HCT116 (cell line): ENCODE measurements around the gene TMEM202. TPM values are rescaled to one million over a fixed set of nuclear protein-coding genes. Genes with fewer than 3 reads are reported as not detected.

Experiments used
- ATAC-seq: fragments of 200-7000 bp; cut with Tn5 transposase; 2 replicates; pipeline ENCODE4 v1.9.1; 2020; ENCODE audit warnings: mild to moderate bottlenecking, moderate library complexity
- BruUV-seq: library from RNA; stranded (reverse); fragments of 400-500 nt; replicated peaks from 2 replicates; lab custom pipeline; 2021; lab: Mats Ljungman, UMichigan
- CTCF ChIA-PET: fragments of 300-600 bp; sonication (Branson Sonifier 250); formaldehyde crosslinking; loops from one replicate; lab custom pipeline; 2021; ENCODE audit warnings: antibody characterized with exemption; lab: Charles Lee
- POLR2A ChIA-PET: fragments of 300-600, 350-600 bp; sonication (Branson Sonifier 250); formaldehyde crosslinking; loops from one replicate; lab custom pipeline; 2021; ENCODE audit warnings: antibody characterized with exemption; lab: Charles Lee
- RAD21 ChIA-PET, 2 experiments: fragments of 300-600 bp; sonication (Branson Sonifier 250); formaldehyde crosslinking; loops; one replicate each; lab custom pipeline; 2023; ENCODE audit warnings: low total read pairs in 2 of 2; ENCODE audit not compliant: uncharacterized antibody in 2 of 2, unreplicated experiment in 2 of 2, low non-redundant PET in 1 of 2; lab: Charles Lee
- DNase-seq: peaks from one replicate; pipeline ENCODE4 v3.0.0-alpha.2; 2010; ENCODE audit warnings: low read depth, low spot score
- H2AFZ ChIP-seq: fragments of 200-600 bp; shearing (Covaris generic), sonication (generic); 2 replicates; pipeline ENCODE4 v1.6.1; 2017; ENCODE audit warnings: low read depth, mixed run types, mixed read lengths, antibody characterized with exemption, low read length; ENCODE audit not compliant: poor library complexity, severe bottlenecking
- H3K27ac ChIP-seq: 2 replicates; pipeline ENCODE4 v1.5.1; 2012; ENCODE audit warnings: low read depth, low read length
- H3K27me3 ChIP-seq: fragments of 200-600 bp; sonication (generic); 2 replicates; pipeline ENCODE4 v1.6.1; 2016; ENCODE audit warnings: mixed run types, low read length, mixed read lengths; ENCODE audit not compliant: insufficient read depth
- H3K36me3 ChIP-seq, 2 experiments: fragments of 200-500 bp in 1 of 2; fragments of 200-600 bp in 1 of 2; sonication (Bioruptor generic) in 1 of 2; sonication (generic) in 1 of 2; 2 replicates each; pipeline versions ENCODE4 v1.5.1 to v1.6.1; 2014 to 2016; ENCODE audit warnings: low read length in 2 of 2, inconsistent platforms in 1 of 2, mixed read lengths in 1 of 2, mixed run types in 1 of 2; ENCODE audit not compliant: insufficient read depth in 2 of 2, control insufficient read depth in 1 of 2
- H3K4me1 ChIP-seq, 2 experiments: fragments of 200-600 bp in 1 of 2; sonication (generic) in 1 of 2; 2 replicates each; pipeline versions ENCODE4 v1.5.1 to v1.6.1; 2012 to 2017; ENCODE audit warnings: low read length in 2 of 2, inconsistent platforms in 1 of 2, mild to moderate bottlenecking in 1 of 2, mixed read lengths in 1 of 2, mixed run types in 1 of 2, moderate library complexity in 1 of 2; ENCODE audit not compliant: insufficient read depth in 2 of 2, control insufficient read depth in 1 of 2
- H3K4me2 ChIP-seq: fragments of 200-600 bp; sonication (generic); 2 replicates; pipeline ENCODE4 v1.6.1; 2017; ENCODE audit warnings: mixed run types, low read length, mixed read lengths
- H3K4me3 ChIP-seq, 2 experiments: fragments of 200-600 bp in 1 of 2; sonication (generic) in 1 of 2; replicated peaks in 1 of 2; 2 replicates each; pipeline ENCODE4 v1.5.1; 2011 to 2016; ENCODE audit warnings: low read length in 2 of 2, control low read depth in 1 of 2, low read depth in 1 of 2, mild to moderate bottlenecking in 1 of 2, mixed read lengths in 1 of 2, mixed run types in 1 of 2
- H3K79me2 ChIP-seq: fragments of 200-600 bp; sonication (generic); 2 replicates; pipeline ENCODE4 v1.6.1; 2017; ENCODE audit warnings: mild to moderate bottlenecking, mixed run types, low read length, moderate library complexity, mixed read lengths; ENCODE audit not compliant: insufficient read depth
- H3K9ac ChIP-seq: fragments of 200-600 bp; sonication (generic); 2 replicates; pipeline ENCODE4 v1.6.1; 2016; ENCODE audit warnings: low read length, mixed read lengths
- H3K9me2 ChIP-seq: fragments of 200-600 bp; sonication (generic), shearing (Covaris generic); 2 replicates; pipeline ENCODE4 v1.6.1; 2017; ENCODE audit warnings: mixed run types, mild to moderate bottlenecking, moderate library complexity; ENCODE audit not compliant: insufficient read depth
- H3K9me3 ChIP-seq, 2 experiments: fragments of 200-500 bp in 1 of 2; fragments of 200-600 bp in 1 of 2; sonication (Bioruptor generic) in 1 of 2; sonication (generic) in 1 of 2; 2 replicates each; pipeline ENCODE4 v1.6.1; 2014 to 2017; ENCODE audit warnings: low read length in 2 of 2, mixed read lengths in 2 of 2, inconsistent platforms in 1 of 2, low read depth in 1 of 2, mild to moderate bottlenecking in 1 of 2, mixed run types in 1 of 2, moderate library complexity in 1 of 2; ENCODE audit not compliant: control insufficient read depth in 1 of 2, insufficient read depth in 1 of 2
- H4K20me1 ChIP-seq: fragments of 200-600 bp; sonication (generic), shearing (Covaris generic); 2 replicates; pipeline ENCODE4 v1.6.1; 2017; ENCODE audit warnings: mixed run types, mild to moderate bottlenecking, moderate library complexity; ENCODE audit not compliant: insufficient read depth
- CBX3 ChIP-seq: IDR thresholded peaks from 2 replicates; pipeline ENCODE4 v1.6.1; 2012; ENCODE audit warnings: low read depth
- CEBPB ChIP-seq: IDR thresholded peaks from 2 replicates; pipeline ENCODE4 v1.6.1; 2012; ENCODE audit warnings: low read depth
- EGR1 ChIP-seq: IDR thresholded peaks from 2 replicates; pipeline ENCODE4 v1.6.1; 2012; ENCODE audit warnings: low read depth
- EZH2 ChIP-seq: fragments of 200-600 bp; sonication (generic); IDR thresholded peaks from 2 replicates; pipeline ENCODE4 v1.6.1; 2017; ENCODE audit warnings: antibody characterized with exemption, mixed run types
- FOSL1 ChIP-seq: IDR thresholded peaks from 2 replicates; pipeline ENCODE4 v1.6.1; 2012; ENCODE audit warnings: low read depth
- JUND ChIP-seq: IDR thresholded peaks from 2 replicates; pipeline ENCODE4 v1.6.1; 2012
- MAX ChIP-seq: IDR thresholded peaks from 2 replicates; pipeline ENCODE4 v1.6.1; 2012
- POLR2A ChIP-seq: IDR thresholded peaks from 2 replicates; pipeline ENCODE4 v1.7.0; 2011; ENCODE audit warnings: borderline replicate concordance; ENCODE audit not compliant: insufficient read depth, insufficient read length; ENCODE audit errors: extremely low read depth
- POLR2AphosphoS5 ChIP-seq: IDR thresholded peaks from 2 replicates; pipeline ENCODE4 v1.6.1; 2011; ENCODE audit warnings: mild to moderate bottlenecking, low read depth, low read length, moderate library complexity
- SIN3A ChIP-seq: IDR thresholded peaks from 2 replicates; pipeline ENCODE4 v1.6.1; 2012; ENCODE audit warnings: low read depth
- SP1 ChIP-seq: IDR thresholded peaks from 2 replicates; pipeline ENCODE4 v1.6.1; 2012; ENCODE audit warnings: low read depth
- TCF7L2 ChIP-seq: IDR thresholded peaks from 2 replicates; pipeline ENCODE4 v1.7.0; 2011; ENCODE audit warnings: borderline replicate concordance, inconsistent platforms; ENCODE audit not compliant: insufficient read depth, insufficient read length; ENCODE audit errors: extremely low read depth
- YY1 ChIP-seq: IDR thresholded peaks from 2 replicates; pipeline ENCODE4 v1.6.1; 2011; ENCODE audit warnings: low read length, low read depth, moderate library complexity, mild to moderate bottlenecking; ENCODE audit not compliant: insufficient replicate concordance; ENCODE audit errors: extremely low read depth
- ZBTB33 ChIP-seq: IDR thresholded peaks from 2 replicates; pipeline ENCODE4 v1.6.1; 2011; ENCODE audit warnings: mild to moderate bottlenecking, low read length, moderate library complexity; ENCODE audit not compliant: insufficient replicate concordance; ENCODE audit errors: extremely low read depth
- ZFX ChIP-seq: fragments of 450-650 bp; IDR thresholded peaks from 2 replicates; pipeline ENCODE4 v1.6.1; 2017
- intact Hi-C: fragments of 100-400 bp; cut with micrococcal nuclease; formaldehyde crosslinking; loops from 2 replicates; pipeline ENCODE4 v1.10.0; 2022
- total RNA-seq: library from RNA; stranded (reverse); gene quantifications from one replicate; pipeline ENCODE4 v1.2.1, GENCODE V29; 2021; ENCODE audit not compliant: unreplicated experiment
- TF ChIP-seq, protein P1 (sequence below), 3 experiments: fragments of 200-600 bp in 1 of 3; sonication (generic) in 1 of 3; IDR thresholded peaks in 2 of 3; conservative IDR thresholded peaks in 1 of 3; 2 replicates each; pipeline ENCODE4 v1.5.1; 2012 to 2017; ENCODE audit warnings: low read depth in 2 of 3, low read length in 2 of 3, antibody characterized with exemption in 1 of 3, borderline replicate concordance in 1 of 3, control low read depth in 1 of 3, mild to moderate bottlenecking in 1 of 3, mixed read lengths in 1 of 3, mixed run types in 1 of 3, moderate library complexity in 1 of 3; ENCODE audit not compliant: insufficient read depth in 1 of 3

The TMEM202 gene
- total RNA-seq, 1 experiment from 2014 or later = not detected

DNA sequence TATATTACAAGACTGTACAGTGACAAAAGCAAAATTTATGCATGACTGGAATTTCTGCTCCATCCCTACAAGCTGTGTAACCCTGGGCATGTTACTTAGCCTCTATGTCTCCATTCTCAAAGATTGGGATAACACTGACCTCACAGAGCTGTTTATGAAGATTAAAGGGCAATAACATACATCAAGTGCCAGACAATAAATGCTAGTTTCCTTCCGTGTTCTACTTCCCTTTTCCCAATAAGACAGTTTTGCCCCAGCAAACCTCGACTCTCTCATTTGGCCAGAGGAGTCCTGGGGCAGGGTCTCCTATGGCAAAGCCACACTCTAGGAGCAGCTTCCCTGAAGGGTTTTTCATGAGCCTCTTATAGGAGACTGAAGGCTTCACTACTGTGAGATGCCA, 29.8 kb upstream of the TMEM202 start:
- TF ChIP-seq EGR1 (no peak), CBX3 (no peak), YY1 (no peak)
- intact Hi-C loops = no loop called here
- Histone ChIP-seq H3K4me2 (no peak overlapping the region), H4K20me1 (no peaks in the 10 kb centered on the region), H2AFZ (no peak overlapping the region), H3K27me3 (no peaks in the 10 kb centered on the region), H3K36me3 (no peaks in the 10 kb centered on the region; a peak in 1 of 4 replicates), H3K9me2 (no peaks in the 10 kb centered on the region), H3K9ac (no peak overlapping the region), H3K4me3 (no peak overlapping the region), H3K79me2 (peaks cover 31% of the 10 kb centered on the region), H3K9me3 (no peaks in the 10 kb centered on the region), H3K27ac (no peak overlapping the region), H3K4me1 (no peaks in the 10 kb centered on the region)
- ChIA-PET RAD21 (no interaction called here), POLR2A (no interaction called here), CTCF (no interaction called here)
- DNase-seq = no peak
- no peak for ATAC-seq
- no TSS peak for BruUV-seq

DNA sequence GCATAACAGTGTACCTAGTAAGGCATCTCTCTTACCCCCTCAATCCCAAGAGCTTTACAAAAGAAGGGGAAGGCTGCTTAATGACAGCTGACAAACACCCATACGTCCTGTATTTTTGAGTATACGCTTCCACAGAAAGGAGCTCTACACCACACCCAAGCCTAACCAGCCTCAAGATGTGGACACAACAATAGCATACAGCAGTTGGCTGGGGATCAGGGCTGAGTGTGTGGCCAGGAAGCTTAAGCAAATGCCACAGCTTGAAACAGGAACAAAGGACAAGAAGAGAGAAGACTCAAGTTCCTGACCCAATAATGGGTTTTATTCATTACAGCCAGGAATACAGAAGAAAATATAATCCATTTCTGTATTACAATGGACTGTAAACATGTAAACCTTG, 29.2 kb upstream of the TMEM202 start:
- ATAC-seq (no peak), DNase-seq (no peak)
- no peak overlapping the region for H3K27ac ChIP-seq
- no peak overlapping the region for H3K4me2 ChIP-seq
- no TSS peak for BruUV-seq
- CTCF ChIA-PET = no interaction called here
- peaks cover 37% of the 10 kb centered on the region for H3K79me2 ChIP-seq
- intact Hi-C loops = no loop called here
- TF ChIP-seq CEBPB (no peak), POLR2AphosphoS5 (no peak), EZH2 (no peak), TCF7L2 (no peak), JUND (no peak), MAX (no peak), SIN3A (no peak), POLR2A (no peak), ZBTB33 (no peak), ZFX (no peak), SP1 (no peak), YY1 (no peak), FOSL1 (no peak)
- TF ChIP-seq, protein P1, sequence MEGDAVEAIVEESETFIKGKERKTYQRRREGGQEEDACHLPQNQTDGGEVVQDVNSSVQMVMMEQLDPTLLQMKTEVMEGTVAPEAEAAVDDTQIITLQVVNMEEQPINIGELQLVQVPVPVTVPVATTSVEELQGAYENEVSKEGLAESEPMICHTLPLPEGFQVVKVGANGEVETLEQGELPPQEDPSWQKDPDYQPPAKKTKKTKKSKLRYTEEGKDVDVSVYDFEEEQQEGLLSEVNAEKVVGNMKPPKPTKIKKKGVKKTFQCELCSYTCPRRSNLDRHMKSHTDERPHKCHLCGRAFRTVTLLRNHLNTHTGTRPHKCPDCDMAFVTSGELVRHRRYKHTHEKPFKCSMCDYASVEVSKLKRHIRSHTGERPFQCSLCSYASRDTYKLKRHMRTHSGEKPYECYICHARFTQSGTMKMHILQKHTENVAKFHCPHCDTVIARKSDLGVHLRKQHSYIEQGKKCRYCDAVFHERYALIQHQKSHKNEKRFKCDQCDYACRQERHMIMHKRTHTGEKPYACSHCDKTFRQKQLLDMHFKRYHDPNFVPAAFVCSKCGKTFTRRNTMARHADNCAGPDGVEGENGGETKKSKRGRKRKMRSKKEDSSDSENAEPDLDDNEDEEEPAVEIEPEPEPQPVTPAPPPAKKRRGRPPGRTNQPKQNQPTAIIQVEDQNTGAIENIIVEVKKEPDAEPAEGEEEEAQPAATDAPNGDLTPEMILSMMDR (IDR thresholded peaks at IDR 0.05 in 2 of 3, conservative IDR thresholded peaks at IDR 0.05 in 1 of 3; ENCODE audit: borderline replicate concordance in 1 of 3, insufficient read depth in 1 of 3, low read depth in 2 of 3, low read length in 2 of 3) = no peak
- H3K9me2 ChIP-seq = no peaks in the 10 kb centered on the region
- RAD21 ChIA-PET = no interaction called here
- POLR2A ChIA-PET = no interaction called here
- no peak overlapping the region for H2AFZ ChIP-seq
- H3K36me3 ChIP-seq = no peaks in the 10 kb centered on the region; a peak in 1 of 4 replicates
- H3K27me3 ChIP-seq = no peaks in the 10 kb centered on the region
- H3K4me1 ChIP-seq = no peaks in the 10 kb centered on the region
- no peak overlapping the region for H3K9ac ChIP-seq
- H3K4me3 ChIP-seq = no peak overlapping the region
- no peaks in the 10 kb centered on the region for H4K20me1 ChIP-seq
- H3K9me3 ChIP-seq = no peaks in the 10 kb centered on the region
